Measurements from ENCODE around the gene ARHGAP45.

ARHGAP45 gene

DNA sequence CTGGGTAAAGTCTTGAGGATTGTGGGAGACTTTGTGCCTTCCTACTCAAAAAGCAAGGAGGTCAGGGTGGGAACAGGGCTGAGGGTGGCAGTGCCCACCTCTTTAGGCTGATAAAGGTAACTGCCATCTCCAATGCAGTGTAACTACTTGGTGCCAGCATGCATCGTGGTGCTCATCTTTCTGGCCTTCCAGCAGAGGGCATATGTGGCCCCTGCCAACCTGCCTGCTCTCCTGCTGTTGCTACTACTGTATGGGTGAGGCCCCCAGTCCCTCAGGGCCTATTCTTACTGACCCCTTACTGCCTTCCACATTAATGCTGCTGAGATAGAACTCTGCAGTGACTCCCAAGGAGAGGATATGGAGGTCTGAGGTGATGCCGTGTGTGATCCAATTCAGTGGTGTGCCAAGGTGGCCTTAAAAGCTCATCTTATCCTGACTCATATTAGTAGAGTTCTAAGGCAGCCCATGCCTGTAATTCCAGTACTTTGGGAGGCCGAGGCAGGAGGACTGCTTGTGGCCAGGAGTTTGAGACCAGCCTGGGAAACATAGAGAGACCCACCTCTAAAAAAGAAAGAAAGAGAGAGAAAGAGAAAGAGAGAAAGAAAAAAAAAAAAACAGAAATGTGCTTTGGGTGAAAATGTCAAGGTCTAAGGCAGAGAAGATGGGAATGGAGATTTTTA lies 9.7 kb upstream of the ARHGAP45 start:
- no peak for DNase-seq

DNA sequence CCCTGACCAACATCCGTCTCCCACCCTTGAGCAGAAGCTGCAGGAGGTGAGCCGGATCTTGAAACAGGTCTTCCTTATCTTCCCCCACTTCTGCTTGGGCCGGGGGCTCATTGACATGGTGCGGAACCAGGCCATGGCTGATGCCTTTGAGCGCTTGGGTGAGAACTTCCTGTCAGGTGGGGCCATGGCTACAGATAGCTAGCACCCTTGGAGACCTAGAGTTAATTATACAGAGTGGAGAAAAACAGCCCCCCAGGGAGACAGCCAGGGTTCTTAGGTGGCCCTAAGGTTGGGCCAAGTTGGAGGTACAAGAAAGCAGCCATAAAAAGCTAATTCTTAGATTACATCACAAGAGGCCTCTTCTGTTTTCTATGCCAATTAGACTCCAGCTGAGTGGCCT lies 8.9 kb upstream of the ARHGAP45 start:
- no peak for DNase-seq

- DNase-seq: no peak
Measured at GRCh38 chr19:1060689-1061088, 6.3 kb upstream of the ARHGAP45 start.

- no peak for DNase-seq
Measured at GRCh38 chr19:1061987-1062386, 5.0 kb upstream of the ARHGAP45 start.

GRCh38 chr19:1062387-1063029 lies 4.5 kb upstream of the ARHGAP45 start:
- DNase-seq: no peak

DNA sequence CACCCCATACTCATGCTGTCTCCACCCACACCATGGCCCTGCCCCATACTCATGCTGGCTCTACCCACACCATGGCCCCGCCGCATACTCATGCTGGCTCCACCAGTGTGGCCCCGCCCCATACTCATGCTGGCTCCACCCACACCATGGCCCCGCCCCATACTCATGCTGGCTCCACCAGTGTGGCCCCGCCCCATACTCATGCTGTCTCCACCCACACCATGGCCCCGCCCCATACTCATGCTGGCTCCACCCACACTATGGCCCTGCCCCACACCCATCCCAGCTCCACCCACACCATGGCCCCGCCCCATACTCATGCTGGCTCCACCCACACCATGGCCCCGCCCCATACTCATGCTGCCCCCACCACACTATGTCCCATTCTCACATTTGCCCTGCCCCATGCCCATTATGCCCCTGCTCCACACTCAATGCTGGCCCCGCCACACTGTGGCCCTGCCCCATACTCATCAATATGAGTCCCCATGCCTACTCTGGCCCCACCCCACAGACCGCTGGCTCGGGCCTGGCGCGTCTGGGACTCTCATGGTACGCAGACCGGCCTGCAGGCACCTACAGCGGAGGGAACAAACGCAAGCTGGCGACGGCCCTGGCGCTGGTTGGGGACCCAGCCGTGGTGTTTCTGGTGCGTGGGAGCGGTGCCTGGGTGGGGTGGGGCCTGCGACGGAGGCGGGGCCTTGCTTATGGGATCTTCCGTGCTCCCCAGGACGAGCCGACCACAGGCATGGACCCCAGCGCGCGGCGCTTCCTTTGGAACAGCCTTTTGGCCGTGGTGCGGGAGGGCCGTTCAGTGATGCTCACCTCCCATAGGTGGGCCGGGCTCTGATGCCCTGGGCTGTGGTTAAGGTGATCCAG lies 3.7 kb upstream of the ARHGAP45 start:
- no peak for DNase-seq

- DNase-seq: no peak
Measured at GRCh38 chr19:1063909-1064660, 2.9 kb upstream of the ARHGAP45 start.

- peak; percentile 71 for DNase-seq
Measured at GRCh38 chr19:1064661-1065605, 2.0 kb upstream of the ARHGAP45 start.

- DNase-seq: no peak
Measured at GRCh38 chr19:1065606-1066109, 1.3 kb upstream of the ARHGAP45 start.

- DNase-seq: no peak
Measured at GRCh38 chr19:1066251-1066747, 668 bp upstream of the ARHGAP45 start.

DNA sequence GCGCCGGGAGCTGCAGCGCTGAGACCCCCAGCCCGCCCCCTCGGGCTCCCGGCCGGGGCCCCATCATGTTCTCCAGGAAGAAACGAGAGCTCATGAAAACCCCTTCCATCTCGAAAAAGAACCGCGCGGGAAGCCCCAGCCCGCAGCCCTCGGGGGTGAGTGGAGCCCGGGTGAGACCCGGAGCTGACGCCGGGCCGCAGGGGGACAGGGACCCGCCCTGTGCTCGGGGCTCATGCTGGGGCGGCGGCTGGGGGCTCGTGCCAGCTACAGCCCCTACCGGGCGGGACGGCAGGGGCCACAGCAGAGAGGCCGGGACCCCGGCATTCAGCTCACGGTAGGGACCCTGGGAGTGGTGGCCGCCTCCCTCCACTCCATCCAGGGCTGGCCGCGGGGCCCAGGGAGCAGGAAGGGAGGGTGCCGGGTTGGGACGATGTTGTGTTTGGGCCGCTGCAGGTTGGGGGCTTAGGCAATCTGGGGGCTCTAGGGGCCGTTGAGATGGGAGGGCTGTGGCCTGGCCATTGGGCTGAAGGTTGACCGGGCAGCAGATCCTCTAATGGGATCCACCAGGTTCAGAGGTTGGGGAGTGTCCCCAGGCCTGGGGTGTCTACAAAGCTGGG lies 482 bp downstream of the ARHGAP45 start:
- DNase-seq: no peak

DNA sequence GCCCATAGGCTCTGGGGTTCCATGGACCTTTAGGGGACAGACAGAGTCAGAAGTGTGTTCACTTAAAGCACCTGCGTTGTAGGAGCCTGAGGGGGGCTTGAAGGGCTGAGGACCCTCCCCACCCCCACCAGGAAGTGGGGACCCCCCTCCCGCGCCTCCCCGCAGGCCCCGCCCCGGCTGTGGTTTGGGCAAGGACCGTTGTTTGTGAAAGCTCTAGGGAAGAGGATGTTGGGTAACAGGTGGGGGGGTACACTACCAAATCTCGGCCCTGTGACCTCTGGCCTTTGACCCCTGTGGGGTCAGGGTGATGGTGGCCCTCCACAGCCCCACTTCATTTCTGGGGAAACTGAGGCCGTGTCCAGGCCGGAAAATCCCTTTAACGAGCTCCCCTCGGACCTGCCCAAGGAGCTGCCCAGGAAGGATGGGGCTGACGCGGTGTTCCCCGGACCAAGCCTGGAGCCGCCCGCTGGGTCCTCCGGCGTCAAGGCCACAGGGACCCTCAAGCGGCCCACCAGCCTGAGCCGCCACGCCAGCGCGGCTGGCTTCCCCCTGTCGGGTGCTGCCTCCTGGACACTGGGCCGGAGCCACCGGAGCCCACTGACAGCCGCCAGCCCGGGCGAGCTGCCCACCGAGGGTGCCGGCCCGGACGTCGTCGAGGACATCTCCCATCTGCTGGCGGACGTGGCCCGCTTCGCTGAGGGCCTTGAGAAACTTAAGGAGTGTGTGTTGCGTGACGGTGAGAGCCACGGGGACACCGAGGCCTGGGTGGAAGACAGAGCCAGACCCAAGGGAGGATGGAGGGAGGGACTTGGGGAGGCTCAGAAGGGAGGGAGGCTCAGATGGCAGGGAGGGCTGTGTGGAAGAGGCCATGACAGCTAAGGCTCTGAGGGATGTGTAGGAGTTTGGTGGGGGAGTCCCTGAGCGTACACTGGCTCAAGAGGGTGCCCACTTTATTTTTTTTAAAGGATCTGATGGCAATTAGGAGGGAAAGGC lies 1.3 kb downstream of the ARHGAP45 start:
- no peak for DNase-seq

DNA sequence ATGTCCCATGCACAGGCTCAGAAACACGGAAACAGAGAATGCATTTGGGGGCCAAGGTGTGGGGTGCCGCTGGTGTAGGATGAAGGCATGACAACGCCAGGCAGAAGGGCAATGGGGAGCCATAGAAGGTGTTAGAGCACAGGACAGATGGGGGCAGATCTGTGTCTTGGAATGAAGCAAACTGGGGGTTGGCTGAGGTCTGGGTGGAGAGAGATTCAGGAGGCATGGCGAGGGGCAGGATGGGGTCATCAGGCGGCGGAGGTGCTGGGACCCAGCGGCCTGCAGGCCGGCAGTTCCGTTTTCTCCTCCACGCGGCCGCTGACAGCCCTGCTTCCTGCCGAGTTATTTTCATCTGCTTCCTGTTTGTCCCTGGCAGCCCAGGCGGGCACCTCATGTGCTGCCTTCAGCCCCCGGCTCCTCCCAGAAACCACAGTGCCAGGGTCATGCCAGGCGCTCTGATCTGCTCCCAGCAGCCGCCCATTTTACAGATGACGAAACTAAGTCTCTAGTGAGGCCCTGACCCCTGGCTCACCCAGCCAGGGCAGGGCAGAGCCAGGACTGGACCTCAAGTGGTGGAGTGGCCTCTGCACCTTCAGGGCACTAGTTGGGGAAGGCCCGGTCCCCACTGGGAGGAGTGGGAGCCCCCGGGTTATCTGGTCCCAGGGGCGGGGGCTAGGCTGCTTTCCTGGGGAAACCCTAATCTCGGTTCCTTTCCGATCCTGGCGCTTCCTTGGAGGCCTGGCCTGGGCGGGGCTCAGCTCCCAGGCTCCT lies 2.2 kb downstream of the ARHGAP45 start:
- DNase-seq: no peak

GRCh38 chr19:1070576-1070930 lies 3.6 kb downstream of the ARHGAP45 start:
- no peak for DNase-seq

DNA sequence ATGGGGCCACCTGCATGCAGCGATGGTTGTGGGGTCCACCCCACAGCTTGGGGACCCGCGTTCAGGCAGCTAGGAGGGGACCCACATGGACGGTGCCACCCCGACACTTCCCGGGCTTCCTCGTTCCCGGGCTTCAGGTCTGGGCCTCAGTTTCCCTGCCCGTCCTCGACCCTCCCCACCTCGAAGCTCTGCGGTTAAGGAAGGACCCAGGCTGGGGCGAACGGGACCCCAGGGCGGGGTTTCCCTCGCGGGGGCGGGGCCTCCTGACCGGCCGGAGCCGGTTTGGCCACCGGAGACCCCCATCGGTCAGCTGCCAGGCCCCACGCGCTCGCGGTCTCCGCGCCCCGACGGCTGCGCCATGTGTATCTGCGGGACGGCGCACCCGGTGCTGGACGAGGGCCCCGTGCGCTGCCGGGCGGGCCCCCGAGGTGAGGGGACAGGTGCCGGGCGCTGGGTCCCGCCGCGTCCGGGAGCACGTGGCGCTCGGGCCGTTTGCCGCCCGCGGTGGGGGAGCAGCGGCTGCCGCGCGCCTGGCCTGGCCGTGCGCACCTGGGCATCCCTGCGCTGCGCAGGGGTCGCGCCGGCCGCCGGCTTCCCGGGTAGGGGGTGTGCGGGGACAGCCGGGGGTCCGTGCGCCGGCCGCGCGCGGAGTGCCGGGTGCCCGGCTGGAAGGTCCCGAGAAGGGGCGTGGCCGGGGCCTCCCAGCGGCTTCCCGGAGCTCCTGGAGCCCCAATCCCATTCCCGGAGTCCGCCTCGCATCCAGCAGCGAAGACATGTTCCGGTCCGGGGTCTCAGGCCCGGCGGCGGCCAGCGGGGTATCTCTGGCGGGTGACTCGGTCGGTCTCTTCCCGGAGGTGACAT lies 4.2 kb downstream of the ARHGAP45 start:
- DNase-seq: no peak

DNA sequence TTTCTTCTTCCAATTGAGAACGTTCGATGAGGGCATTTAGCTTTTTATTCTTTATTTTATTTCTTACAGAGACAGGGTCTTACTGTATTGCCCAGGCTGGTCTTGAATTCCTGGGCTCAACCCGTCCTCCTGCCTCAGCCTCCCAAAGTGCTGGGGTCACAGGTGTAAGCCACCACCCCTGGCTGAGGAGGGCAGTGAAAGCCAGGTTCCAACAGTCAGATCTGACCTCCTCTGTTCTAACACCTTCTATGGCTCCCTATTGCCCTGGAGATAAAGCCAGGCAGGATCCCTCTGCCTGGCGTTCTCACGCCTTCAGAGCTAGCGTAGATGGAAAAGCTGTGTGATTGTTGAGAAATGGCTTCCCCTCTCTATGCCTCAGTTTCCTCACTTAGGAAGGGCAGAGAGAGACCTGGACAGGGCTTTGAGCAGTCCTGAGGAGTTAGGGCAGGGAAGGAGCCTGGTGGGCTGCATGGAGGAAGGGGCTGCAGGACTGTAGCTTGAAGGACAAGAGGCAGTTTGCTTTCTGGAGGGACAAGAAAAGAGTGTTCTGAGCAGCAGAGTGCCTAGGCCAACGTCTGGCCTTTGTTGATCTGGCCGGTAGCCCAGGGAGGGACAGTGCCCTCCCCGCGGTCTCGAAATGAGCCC lies 5.5 kb downstream of the ARHGAP45 start:
- DNase-seq: no peak

Data from left hindlimb (tissue), 1 donor.